ENCODE measurements around the gene ABO. TPM values are rescaled to one million over a fixed set of nuclear protein-coding genes. Genes with fewer than 3 reads are reported as not detected.
"Not testable (repeated sequence)": the region's sequence is repeated elsewhere in the genome, so short reads cannot be mapped to it uniquely, and the experiment has no call there.

The ABO gene
- total RNA-seq, result under 0.01 and 0.05 TPM in 2 replicates

DNA sequence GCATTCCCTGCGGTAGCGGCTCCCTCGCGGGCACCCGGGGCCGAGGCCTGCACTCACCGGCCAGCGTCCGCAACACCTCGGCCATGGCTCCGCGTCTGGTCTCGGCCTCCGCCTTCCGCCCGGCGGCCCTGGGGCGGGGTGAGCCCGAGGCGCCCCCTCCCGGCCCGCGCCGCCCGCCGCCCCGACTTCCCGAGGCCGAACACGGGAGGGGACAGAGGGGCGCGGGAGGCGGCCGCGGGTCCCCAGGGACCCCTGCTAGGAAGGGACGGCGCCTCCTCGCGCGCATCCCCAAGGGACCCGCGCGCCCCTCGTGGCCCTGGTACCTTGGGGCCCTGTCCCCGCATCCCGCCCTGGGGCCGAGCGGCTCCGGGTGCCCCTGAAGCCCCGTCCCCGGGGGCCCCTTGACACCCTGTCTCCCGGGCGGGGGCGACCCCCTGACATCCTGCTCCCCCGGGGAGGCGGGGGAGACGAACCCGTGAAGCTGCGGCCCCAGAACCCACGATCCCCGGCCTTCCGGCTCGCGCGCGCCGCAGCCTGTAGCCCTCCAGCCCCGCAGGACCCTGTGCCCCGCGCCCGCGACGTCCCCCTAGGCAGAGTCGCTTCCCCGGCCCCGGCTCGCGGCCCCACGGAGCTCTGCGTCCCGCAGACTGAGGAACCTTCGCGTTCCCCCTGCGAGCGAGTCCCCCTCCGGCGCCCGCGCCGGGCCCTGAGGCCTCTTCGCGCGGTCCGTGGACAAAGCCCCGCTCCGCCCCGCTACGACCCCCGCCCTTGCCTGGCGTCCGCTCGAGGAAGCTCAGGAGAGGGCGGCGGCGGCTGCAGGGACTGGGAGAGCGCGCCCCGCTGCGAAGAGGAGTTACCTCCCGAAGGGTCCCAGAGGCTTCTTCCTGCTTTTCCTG, at the start of gene ABO:
Gene ABO, minus strand, starts transcription at position 97 of the 896 bp plus-strand sequence.
- DNase-seq (ENCODE audit: extremely low read depth, low read depth, low spot score), result no peak

DNA sequence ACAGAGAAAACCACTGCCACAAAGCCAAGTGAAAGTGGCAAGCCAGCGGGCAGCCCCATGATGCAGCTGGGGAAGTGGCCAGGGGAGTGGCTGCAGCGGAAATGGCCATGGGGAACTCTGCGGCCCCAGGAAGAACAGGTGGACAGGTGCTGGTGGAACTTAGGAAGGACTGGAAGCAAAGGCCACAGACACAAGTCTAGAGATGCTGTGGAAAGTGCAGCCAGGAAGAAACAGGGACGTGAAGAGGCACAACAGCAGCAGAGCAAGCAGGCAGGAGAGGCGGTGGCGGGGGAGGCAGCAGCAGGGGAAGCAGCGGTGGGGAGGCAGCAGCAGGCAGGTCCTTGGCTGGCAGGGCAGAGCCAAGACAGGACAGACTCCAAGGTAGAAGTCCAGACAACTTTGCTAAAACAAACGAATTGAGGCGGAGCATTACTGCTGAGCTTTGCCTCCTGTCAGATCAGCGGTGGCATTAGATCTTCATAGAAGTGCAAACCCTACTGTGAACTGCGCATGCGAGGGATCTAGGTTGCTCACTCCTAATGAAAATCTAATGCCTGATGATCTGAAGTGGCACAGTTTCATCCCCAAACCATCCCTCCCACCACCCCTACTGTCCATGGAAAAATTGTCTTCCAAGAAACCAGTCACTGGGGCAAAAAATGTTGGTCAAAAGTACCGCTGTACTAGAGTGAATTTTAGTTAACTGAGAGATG, 49.1 kb upstream of the ABO start:
- DNase-seq (ENCODE audit: extremely low read depth, low read depth, low spot score), result no peak

DNA sequence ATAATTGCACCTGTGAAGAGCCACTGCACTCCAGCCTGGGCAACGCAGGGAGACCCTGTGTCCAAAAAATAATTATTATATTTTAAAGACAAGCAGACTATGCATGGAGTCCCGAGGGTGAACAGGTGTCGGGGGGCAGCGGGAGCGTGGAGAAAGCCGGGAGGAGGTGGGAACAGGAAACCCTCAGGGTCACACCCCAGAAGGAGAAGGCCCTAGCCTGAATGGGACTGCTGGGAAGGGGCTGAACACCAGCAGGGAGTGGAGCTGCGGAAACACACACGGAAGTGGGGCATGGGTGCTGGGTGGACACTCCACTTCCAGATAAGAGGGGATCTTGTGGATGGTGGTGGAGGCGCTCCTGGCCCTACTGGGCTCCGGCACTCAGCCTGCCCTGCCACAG, 48.2 kb upstream of the ABO start:
- no peak for DNase-seq (ENCODE audit: extremely low read depth, low read depth, low spot score)

DNA sequence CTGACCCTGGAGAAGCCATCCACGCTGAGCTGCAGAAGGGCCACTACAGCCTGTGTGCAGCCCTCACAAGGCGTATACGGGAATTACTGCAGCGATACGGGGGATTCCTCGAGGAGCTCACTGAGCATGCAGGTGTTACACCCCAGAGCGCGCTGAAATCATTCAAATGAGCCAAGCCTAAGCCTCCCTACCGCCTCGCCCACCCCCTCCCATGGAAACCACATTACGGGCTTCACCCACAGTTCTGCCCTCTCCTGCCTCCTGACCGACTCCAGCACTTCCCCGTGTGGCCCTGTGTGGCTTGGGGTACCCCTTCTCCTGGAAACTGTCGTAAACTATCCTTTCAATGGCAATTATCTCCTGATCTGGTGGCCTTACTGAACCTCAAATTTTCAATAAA, 47.7 kb upstream of the ABO start:
- no peak for DNase-seq (ENCODE audit: extremely low read depth, low read depth, low spot score)

DNA sequence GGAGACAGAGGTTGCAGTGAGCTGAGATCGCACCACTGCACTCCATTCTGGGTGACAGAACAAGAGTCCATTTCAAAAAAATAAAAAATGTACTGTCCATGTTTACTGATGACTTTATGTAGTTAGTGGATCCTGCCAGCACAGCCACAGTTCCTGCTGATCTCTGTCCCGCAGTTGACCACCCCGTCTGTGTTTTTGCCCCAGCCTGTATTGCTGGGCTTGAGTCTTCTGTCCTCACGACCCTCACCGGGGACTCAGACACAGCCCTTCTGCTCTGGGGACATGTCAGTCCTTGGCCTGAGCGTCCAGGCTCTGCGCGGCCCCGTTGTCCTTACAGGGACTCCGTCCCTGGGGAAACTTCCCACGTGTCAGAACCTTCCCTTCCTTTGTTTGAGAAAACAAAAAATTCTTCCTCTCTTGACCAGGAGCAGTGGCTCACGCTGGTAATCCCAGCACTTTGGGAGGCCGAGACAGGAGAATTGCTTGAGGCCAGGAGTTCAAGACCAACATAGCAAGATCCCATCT, 46.5 kb upstream of the ABO start:
- DNase-seq (ENCODE audit: extremely low read depth, low read depth, low spot score), result no peak

DNA sequence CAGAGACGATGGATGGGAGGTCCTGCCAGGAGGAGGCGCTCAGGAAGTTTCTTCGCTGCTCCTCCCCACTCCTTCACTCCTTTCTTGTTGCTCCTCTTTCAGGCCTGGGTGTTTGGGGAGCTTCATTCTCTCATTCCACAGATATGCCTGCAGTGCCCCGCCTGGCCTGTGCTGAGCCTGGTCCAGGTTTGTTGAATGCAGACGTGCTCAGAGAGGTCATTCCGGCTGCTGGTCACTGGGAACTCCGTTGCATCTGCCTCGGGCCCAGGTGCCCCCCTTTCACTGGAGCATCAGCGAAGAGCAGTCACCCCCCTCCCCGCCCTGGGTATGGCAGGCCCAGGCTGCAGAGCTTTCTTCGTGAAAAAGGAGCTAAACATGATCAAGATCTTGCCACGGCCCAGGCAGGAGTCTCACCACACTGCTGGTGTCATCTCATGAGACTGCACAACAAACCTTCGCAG, 45.5 kb upstream of the ABO start:
- DNase-seq (ENCODE audit: extremely low read depth, low read depth, low spot score), result no peak

DNA sequence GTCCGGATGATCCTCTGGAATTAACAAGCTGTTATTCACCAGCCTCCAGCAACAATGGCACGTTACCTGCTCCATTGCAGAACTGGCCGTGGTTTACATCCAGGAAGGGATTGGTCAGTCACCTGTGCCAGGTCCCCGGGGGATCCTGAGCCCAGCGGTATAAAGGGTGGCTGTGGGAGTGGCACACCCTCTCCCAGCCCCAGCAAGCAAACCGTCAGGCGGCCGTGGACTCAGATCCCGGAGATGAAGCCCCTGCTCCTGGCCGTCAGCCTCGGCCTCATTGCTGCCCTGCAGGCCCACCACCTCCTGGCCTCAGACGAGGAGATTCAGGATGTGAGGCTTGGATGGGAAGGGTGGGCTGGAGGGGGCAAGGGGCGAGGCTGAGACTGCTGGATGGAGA, 42.5 kb upstream of the ABO start:
- DNase-seq (ENCODE audit: extremely low read depth, low read depth, low spot score), result not testable (repeated sequence)

DNA sequence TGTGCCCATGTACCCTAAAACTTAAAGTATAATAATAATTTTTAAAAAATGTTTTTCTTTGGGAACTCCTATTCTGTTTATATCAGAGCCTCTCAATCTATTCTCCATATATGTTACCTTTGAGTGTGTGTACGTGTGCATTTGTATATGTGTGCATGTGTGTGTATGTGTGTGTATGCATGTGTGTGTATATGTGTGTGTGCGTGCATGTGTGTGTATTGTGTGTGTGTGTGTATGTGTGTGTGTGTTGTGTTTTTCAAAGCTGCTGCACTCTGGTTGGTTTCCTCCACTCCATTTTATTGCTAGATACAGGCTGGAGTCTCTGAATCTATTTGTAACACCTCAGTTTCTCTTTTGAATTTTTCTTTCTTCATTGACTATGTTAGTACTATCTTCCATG, 41.0 kb upstream of the ABO start:
- DNase-seq (ENCODE audit: extremely low read depth, low read depth, low spot score), result no peak

DNA sequence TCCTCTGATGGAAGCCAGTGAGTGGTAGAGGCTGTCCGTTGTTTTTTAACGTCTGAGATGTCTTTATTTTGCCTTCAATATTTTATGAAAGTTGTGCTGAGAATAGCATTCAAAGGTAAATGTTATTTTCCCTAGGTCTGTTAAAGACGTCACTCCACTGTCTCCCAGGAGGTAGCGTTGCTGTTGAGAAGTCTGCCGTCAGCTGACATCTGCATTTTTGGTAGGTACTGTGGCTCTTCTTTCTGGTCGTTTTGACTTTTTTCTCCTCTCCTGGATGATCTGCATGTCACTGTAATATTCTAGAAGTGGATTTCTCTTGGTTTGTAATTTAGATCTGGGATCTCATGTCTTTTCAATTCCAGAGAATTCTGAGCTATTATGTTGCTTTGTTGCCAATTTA, 34.6 kb upstream of the ABO start:
- no peak for DNase-seq (ENCODE audit: extremely low read depth, low read depth, low spot score)

DNA sequence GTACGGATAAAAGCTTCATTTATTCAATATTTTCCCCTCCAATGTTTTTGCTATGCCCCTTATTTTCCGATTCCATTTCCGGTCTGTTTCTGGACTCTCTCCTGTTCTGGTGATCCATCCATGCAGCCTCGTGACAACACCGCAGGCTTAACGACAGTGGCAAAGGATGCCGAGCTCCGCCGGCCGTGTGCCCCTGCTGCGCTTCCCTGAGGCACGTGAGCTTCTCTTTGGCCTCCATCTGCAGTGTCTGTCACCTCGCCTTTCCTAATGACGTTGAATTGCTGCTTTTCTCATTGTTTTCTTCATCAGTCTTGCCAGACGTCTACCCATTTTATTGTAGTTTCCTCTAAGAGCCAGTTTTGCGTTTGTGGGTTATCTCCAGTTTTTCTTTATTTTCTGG, 32.3 kb upstream of the ABO start:
- no peak for DNase-seq (ENCODE audit: extremely low read depth, low read depth, low spot score)

DNA sequence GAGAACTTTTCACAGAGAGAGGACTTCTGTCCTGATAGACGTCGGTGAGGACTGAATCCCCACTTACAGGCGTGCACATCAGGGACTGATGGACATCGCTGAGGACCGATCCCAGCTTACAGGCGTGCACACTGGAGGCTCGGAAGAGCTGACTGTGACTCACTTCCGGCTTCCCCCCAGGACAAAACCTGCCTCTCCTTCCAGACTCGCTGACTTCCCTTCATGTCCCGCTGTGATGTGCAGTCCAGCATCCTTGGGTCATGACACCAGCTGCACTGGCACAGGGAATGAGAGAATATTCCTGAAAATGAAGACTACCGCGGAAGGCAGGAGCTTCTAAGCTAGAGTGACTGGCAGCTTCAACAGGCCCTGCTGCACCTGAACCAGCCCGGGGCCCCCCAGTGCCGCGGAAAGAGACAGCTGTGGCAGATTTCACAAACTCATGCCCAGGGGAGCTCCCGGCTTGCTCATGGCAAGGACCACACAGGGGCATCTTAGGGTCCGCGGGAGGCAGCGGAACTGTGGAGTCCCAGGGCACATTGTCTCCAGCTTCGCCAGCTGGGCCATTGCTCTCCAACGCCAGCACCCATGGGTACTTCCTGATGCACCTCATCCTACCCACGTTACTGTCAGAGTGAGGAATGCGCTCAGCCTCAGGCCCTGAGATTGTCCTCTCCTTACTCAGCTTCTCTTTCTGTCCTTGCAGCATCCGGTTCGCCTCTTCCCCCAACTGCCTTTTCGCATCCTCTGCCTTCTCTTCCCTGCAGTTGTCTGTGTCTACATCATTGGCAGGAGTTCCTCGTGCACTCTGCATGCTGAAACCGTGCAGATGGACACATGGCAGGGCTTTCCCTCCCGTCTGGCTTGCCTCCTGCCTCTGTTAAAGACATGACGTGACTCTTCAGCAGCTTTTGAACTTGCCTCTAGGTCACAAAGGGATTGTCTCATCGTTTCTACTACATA, 31.5 kb upstream of the ABO start:
- no peak for DNase-seq (ENCODE audit: extremely low read depth, low read depth, low spot score)

DNA sequence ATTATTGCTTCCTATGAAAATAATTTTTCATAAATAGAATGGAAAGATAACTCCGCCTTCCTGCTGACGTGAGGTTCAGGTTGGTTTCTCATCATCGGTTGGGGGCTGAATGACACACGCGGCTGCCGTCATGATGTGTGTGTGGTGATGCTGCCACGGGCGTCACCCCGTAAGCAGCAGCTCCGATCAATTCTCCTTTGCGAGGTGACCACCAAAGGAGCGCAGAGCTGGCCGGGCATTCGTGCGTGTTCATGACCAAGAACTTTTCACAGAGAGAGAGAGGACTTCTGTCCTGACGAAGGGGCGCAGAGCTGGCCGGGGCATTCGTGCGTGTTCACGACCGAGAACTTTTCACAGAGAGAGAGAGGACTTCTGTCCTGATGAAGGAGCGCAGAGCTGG, 30.7 kb upstream of the ABO start:
- DNase-seq (ENCODE audit: extremely low read depth, low read depth, low spot score), result no peak

DNA sequence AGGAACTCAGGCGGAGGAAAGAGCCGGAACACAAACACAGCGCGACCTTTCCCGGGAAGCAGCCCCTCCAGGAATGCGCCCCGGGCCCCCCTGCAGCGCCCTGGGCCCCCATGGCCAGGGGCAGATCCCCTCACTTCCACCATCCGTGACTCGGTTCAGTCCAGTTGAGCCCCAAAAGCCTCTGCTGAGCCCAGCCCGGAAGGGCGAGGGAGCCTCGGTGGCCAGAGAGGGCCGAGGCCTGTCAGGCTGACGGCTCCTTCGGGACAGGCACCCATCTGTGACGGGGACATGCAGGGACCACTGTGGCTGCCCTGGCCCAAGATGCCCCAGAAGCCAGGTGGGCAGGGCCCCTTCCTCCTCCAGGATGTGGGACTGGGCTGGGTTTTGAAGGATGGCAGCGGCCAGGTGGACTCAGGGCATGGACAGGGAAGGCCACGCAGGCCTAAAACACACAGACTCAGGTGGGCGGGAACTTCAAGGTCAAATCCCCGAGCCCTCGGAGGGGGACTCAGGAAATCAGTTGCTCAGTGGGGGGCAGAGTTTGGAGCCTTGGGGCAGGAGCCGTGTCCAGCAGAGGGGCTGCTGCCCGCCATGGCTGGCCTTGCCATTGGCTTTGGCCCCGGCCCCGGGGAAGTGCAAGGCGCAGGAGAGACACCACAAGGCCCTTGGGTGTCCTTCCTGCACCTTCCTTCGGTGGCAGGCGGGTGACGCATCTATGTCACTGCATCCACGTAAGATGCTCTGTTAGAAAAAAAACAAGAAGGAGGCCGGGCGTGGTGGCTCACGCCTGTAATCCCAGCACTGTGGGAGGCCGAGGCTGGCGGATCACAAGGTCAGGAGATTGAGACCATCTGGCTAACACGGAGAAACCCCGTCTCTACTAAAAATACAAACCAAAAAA, 29.7 kb upstream of the ABO start:
- no peak for DNase-seq (ENCODE audit: extremely low read depth, low read depth, low spot score)

DNA sequence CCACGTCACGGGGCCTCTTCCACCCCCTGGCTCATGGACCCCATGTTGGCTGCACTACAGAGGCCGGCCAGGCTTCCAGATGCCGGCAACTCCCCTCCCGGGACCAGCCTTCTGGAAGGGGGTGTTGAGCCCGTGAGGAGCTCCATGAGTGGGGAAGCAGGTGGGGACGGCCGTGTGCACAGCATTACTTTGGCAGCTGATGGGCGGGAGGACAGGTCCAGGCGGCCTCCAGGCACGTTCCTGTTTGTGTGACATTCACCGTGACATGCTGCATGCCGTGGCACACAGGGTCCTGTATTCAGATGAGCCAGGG, 29.1 kb upstream of the ABO start:
- no peak for DNase-seq (ENCODE audit: extremely low read depth, low read depth, low spot score)

DNA sequence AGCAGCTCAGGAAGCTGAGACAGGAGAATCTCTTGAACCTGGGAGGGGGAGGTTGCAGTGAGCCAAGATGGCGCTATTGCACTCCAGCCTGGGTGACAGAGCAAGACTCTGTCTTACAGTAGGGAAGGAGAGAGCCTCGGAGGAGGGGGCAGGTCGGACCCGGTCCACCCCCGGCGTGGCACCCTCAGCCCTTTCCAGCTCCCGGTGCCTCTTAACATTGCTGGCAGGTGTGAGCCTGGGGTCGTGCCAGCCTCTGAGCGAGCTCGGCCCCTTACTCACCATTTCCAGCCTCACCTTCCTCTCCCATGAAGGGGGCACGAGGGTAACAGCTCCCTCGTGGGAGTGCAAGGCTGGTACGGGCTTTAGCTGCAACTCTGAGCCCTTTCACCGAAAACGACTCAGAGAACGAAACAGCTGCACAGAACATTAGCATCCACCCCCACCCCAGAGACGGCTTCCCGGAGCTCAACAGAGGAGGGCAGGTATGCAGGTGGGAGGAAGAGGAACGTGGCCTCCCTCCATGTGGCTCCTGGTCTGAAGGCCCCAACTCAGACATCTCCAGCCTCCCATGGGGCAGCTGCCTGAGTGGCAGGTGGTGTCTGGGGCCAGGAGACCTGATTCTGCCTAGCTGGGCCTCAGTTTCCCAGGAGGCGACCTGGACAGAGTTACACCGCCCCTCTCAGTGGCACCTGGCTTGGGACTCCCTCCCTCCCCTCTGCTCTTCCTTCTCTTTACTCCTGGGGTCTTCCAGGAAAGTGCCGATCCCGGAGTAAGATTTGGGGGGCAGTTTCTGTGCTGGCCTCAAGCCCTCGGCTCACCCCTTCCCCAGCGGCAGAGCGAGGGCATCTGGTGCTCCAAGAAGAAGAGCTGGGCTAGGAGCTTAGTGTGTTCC, 28.5 kb upstream of the ABO start:
- DNase-seq (ENCODE audit: extremely low read depth, low read depth, low spot score), result no peak

DNA sequence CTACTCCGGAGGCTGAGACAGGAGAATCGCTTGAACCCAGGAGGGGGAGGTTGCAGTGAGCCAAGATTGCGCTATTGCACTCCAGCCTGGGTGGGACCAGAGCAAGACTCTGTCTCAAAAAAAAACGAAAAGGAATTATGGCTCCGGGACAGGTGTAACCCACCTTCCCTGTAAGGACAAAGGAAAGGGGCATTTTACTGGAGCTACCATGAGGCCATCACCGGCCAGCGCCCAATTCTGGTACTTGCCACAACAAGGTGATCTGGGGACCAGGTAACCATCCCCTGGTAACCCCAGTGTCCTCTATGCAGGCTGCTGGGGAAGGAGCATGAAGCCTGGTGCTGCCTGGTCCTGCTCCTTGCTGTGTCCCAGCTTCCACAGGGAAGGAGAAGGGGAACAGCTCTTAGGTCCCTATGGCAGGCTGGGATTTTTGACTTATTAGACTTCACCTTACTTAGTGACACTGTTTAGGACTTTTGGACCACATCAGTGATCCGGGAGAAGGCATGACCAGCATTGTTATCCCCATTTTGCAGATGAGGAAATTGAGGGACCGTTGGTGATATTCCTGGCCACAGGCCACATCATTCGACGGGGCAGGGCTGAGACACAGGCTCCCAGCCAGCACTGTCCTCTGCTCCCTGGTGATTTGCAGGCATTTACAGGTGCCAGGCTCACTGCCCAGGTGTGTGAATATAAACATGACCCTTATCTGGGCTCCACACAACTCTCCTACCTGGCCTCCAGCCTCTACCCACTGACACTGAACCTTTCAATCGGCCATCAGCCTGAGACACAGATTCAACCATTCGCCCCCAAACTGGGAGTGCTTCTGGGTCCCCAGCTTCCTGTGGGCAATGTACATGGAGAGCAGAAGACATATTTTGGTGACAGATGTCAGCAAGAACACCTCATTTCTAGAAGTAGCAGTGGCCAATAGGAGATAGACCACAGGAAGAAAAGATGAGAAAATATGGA, 26.5 kb upstream of the ABO start:
- no peak for DNase-seq (ENCODE audit: extremely low read depth, low read depth, low spot score)

DNA sequence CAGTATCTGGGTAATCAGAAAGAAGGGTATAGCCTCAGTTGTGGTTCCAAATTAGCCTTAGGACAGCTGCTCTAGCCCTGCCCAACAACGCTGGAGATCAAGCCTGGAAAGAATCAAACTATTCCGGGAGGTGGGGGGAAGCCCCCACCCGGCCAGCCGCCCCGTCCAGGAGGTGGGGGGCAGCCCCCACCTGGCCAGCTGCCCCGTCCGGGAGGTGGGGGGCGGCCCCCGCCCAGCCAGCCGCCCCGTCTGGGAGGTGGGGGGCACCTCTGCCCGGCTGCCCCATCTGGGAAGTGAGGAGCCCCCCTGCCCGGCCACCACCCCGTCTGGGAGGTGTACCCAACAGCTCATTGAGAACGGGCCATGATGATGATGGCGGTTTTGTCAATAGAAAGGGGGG, 25.0 kb upstream of the ABO start:
- not testable (repeated sequence) for DNase-seq (ENCODE audit: extremely low read depth, low read depth, low spot score)

DNA sequence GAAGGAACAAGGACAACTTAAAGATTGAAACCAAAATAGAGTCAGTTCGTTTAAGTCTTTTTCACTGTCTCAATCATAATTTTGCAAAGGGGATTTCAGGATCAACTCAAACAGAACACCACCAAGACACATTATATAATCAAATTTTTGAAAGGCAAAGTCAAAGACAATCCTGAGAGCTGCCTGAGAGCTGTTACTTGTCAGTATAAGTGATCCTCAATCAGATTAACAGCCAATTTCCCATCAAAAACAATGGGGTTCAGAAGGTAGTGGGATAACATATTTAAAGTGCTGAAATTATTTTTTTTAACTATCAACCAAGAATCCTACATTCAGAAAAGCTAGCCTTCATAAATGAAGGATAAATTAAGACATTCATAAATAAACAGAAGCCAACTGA, 19.3 kb upstream of the ABO start:
- no peak for DNase-seq (ENCODE audit: extremely low read depth, low read depth, low spot score)
